MM.1S (cell line): ENCODE data around the gene LARGE1.

Source experiments
- EZH2 ChIP-seq: fragments of 300-600 bp; sonication (generic); optimal IDR thresholded peaks from 2 replicates; pipeline ENCODE3; 2017; ENCODE audit warnings: low read depth, mild to moderate bottlenecking, antibody characterized with exemption, low read length, mixed read lengths
- EZH2phosphoT487 ChIP-seq: fragments of 300-600 bp; sonication (generic); IDR thresholded peaks from 2 replicates; pipeline ENCODE4 v1.6.1; 2018; ENCODE audit warnings: antibody characterized with exemption, low read length
- TF ChIP-seq, protein P1 (sequence below): fragments of 300-600 bp; sonication (generic); IDR thresholded peaks from 2 replicates; pipeline ENCODE4 v1.5.1; 2016; ENCODE audit warnings: antibody characterized with exemption, low read length, mixed read lengths

DNA sequence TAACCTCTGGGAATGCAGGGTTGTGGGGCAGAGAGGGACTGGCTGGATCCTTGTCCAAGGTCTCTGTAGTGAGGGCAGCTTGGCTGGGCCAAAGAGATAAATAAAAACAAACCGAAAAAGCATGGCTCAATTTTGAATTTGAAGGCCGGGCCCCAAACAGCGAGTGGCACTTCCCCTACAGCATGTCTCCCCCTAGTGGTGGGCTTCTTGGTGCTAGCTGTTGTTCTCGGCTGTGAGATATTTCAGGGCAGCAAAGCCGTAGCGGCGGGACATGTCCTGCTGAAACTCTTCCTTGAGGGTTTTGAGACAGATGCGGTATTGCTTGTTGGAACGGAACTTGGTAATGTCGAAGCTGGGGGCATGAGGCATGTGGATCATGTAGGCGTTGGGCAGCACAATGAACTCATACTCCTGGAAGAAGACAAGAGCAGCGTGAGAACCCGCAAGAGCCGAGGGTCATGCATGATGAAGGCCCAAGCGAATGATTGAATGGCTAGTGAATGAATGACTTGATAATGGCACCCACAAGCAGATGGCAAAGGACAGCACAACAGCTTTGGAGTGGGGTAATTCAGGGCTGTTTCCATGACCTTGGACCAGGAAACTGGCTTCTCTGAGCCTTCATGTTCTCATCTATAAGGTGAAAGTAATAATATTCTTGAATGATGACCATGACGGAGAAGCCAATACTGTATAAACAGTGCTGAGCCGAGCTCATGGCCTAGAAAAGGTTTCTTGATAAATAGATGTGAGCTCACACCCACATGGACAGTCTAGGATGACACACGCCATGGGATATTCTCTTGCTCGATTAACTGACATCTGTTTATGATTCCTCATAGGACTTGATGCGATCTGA, 645.8 kb downstream of the LARGE1 start:
- TF ChIP-seq, protein P1, sequence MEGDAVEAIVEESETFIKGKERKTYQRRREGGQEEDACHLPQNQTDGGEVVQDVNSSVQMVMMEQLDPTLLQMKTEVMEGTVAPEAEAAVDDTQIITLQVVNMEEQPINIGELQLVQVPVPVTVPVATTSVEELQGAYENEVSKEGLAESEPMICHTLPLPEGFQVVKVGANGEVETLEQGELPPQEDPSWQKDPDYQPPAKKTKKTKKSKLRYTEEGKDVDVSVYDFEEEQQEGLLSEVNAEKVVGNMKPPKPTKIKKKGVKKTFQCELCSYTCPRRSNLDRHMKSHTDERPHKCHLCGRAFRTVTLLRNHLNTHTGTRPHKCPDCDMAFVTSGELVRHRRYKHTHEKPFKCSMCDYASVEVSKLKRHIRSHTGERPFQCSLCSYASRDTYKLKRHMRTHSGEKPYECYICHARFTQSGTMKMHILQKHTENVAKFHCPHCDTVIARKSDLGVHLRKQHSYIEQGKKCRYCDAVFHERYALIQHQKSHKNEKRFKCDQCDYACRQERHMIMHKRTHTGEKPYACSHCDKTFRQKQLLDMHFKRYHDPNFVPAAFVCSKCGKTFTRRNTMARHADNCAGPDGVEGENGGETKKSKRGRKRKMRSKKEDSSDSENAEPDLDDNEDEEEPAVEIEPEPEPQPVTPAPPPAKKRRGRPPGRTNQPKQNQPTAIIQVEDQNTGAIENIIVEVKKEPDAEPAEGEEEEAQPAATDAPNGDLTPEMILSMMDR = peak; percentile 63
- TF ChIP-seq EZH2 (no peak), EZH2phosphoT487 (no peak)
